ENCODE measurements around the gene DCLRE1B. TPM values are rescaled to one million over a fixed set of nuclear protein-coding genes. Genes with fewer than 3 reads are reported as not detected.
A peak's percentile ranks its signal among the peaks of the same experiment; 100 is the strongest.

DCLRE1B gene
- total RNA-seq, 1 donor from 2014 or later, result 5.3 TPM

- no peak for DNase-seq (ENCODE audit: low spot score)
These were observed 23.2 kb downstream of the DCLRE1B start for GRCh38 chr1:113928187-113928930.

DNA sequence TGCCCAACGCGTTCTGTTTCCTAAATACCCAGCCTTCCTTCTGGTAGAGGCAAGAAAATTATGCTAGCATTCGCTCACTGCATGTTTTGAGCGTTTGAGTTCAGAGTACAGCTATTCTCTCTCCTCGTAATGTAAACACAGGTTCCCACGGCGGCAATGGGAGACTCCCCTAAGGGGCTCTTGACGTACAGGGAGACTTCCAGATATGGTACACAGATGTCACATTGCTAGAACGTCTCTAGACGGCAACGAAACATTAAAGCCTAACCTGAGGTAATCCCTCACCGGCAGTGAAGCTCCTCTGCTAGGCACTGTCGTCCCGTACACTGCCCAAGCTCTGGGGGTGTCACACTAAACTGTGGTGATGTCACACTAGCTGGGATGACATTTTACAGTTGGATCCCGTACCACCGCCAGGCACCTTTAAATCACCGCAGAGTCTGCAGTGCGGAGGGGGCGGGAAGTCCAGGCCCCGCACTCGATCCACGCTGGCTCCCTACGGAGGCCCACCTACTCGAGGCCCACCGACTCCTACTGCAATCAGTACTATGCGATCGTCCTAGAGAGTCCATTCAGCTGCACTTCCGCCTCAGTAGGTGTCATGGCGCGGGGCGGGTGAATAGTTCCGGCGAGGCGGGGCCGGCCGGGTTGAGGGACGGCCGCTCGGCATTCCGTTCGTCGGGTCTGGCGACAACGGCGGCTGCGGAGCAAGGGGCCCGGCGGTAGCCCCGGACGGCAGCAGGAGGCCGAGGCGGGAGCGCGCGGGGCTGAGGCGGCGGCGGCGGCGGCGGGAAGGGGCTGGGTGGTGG lies 24.0 kb downstream of the DCLRE1B start, which contains the start of gene HIPK1:
TSS of gene HIPK1 (plus strand) at position 384 of the 809 bp plus-strand sequence.
- peak; percentile 94 for DNase-seq (ENCODE audit: low spot score)

DNA sequence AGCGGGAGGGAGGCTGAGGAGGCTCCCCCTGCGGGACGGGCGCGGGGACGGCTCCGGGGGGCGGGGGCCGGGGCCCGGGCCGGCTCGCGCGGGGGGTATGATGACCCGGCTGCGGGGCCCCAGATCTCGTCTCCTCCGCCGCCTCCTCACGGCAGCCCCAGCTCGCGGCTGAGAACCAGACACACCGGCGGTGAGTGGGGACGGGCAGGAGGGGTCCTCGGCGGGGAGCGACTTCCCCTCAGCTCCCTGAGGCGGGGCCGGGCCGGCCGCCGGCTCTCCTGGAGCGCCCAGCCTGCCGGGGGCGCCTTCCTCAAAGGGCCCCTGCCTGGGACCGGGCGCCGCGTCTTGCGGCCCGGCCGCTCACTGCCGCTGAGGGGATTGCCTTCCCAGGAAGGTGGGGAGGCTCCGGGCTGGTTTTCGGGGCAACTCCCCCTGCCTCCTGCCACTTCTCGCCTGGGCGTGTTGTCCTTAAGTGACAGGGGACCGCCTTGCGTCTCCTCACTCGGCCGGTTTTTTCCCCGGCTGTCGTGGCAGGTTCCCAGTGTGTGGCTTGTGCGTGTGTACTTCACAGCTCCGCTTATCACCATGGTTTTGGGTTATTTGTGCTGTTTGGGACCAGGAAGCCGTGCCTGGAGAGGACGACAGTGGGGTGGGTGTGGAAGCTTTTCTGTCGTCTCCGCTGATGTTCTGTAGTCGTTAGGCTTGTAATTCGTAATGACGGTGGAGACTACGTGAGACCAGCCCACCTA lies 24.8 kb downstream of the DCLRE1B start:
- peak; percentile 63 for DNase-seq (ENCODE audit: low spot score)

GRCh38 chr1:113930499-113931161 lies 25.5 kb downstream of the DCLRE1B start:
- no peak for DNase-seq (ENCODE audit: low spot score)

- no peak for DNase-seq (ENCODE audit: low spot score)
These were observed 26.3 kb downstream of the DCLRE1B start for GRCh38 chr1:113931451-113931851.

DNA sequence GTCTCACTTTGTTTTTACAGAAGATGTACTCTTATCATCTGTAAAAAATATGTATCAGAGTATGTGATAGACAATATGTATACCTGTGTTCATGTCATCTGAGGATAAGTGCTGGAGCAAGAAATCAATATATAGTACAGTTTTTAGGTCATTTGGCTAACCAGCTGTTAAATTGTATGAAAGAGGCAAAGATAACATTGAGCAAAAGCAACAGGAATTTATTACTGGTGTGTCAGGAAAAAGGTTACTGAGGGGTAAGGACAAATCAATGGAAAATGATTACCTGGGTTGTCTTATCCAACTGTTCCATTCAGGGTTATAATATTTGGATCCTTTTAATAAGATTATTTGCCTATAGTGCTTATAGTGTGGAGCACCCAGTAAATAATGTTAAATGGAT lies 28.9 kb downstream of the DCLRE1B start:
- no peak for DNase-seq (ENCODE audit: low spot score)

- DNase-seq (ENCODE audit: low spot score), result no peak
These were observed 29.5 kb downstream of the DCLRE1B start for GRCh38 chr1:113934511-113935055.

DNA sequence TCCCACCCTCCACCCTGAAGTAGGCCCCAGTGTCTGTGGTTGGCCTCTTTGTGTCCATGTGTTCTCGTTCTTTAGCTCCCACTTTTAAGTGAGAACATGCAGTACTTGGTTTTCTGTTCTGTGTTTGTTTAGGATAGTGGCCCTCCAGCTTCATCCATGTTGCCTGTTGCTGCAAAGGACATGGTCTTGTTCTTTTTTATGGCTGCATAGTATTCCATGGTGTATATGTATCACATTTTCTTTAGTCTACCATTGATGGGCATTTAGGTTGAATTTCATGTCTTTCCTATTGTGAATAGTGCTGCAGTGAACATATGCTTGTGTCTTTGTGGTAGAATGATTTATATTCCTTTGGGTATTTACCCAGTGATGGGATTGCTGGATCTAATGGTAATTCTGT lies 30.1 kb downstream of the DCLRE1B start:
- no peak for DNase-seq (ENCODE audit: low spot score)

DNA sequence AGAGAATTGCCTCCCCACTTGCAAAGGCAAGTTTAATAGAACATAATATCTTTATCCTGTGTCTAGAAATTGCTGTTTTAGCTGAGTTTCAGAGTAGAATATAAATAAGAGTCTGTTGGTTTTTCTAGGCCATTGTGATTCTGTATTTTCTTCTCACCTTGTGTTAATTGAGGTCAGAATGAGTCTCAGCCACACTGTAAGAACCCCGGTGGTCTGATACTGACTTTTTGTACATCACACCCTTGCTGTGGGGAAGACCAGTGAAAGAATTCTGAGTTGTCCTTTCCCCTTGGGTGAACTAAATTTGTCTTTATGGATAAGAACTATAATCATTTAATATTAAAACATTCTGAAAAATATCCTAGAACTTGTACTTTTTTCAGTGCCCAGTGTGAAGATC lies 30.8 kb downstream of the DCLRE1B start:
- no peak for DNase-seq (ENCODE audit: low spot score)

DNA sequence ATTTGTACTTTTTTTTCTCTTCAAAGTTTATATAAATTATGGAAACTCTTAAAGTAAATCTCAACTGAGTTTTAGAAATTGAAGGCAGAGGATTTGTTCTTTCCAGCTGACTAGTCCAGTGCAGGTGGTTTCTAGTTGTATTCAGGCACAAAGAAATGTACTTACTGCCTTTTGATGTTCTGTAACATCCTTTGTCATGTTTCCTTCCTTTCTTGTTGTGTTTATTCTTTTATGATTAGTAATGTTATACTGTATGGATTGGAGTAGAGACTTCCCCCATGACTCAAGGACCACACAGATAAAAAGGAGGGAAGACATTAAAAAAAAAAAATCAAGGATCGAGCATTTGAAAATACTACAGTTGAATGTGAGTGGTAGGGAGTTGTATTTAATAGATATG lies 32.0 kb downstream of the DCLRE1B start:
- no peak for DNase-seq (ENCODE audit: low spot score)

DNA sequence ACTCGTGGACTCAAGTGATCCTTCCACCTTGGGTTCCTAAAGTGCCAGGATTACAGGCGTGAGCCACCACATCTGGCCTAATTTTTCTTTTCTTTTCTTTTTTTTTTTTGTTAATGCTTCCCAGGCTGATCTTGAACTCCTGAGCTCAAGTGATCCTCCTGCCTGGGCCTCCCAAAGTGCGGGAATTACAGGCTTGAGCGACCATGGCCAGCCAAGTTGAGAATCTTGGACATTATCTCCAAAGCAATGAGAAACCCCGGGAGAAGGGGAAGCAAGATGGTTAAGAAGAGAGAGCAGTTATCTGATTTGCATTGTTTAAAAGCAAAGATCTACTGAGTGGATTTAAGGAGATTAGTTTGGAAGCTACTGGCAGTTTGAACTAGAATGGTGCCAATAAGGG lies 33.1 kb downstream of the DCLRE1B start:
- no peak for DNase-seq (ENCODE audit: low spot score)

- DNase-seq (ENCODE audit: low spot score), result no peak
These were observed 35.5 kb downstream of the DCLRE1B start for GRCh38 chr1:113940365-113941244.

GRCh38 chr1:113941245-113941559 lies 36.1 kb downstream of the DCLRE1B start:
- no peak for DNase-seq (ENCODE audit: low spot score)

- DNase-seq (ENCODE audit: low spot score), result no peak
These were observed 37.4 kb downstream of the DCLRE1B start for GRCh38 chr1:113942527-113942926.

GRCh38 chr1:113943028-113943811 lies 38.1 kb downstream of the DCLRE1B start:
- no peak for DNase-seq (ENCODE audit: low spot score)

DNA sequence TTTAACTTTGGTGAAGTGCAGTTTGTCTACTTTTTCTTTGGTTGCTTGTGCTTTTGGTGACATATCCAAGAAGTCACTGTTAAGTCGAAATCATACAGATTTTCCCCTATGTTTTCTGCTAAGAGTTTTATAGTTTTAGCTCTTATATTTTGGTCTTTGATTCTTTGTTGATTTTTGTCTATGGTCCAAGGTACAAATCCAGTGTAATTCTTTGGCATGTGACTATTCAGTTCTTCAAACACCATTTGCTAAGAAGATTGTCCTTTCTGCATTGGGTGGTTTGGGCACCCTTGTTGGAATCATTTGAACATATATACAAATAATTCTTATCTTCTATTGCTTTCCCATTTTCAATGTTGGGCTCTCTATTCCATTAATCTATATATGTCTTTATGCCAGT lies 40.2 kb downstream of the DCLRE1B start:
- no peak for DNase-seq (ENCODE audit: low spot score)

GRCh38 chr1:113946112-113946511 lies 41.0 kb downstream of the DCLRE1B start:
- DNase-seq (ENCODE audit: low spot score), result no peak

- DNase-seq (ENCODE audit: low spot score), result no peak
These were observed 41.7 kb downstream of the DCLRE1B start for GRCh38 chr1:113946678-113947387.

All from ureter (tissue), 1 donor.